ENCODE measurements around the gene GAS2L1.

GAS2L1 gene

GRCh38 chr22:29275819-29276565 lies 30.5 kb upstream of the GAS2L1 start:
- no peak for TF ChIP-seq CTCF (IDR thresholded peaks at IDR 0.05; ENCODE audit: low read depth, low read length)

GRCh38 chr22:29277927-29278326 lies 28.5 kb upstream of the GAS2L1 start:
- TF ChIP-seq CTCF (IDR thresholded peaks at IDR 0.05; ENCODE audit: low read depth, low read length) = no peak
- no peak overlapping the region for H3K4me3 ChIP-seq (ENCODE audit: low read depth, low read length)

More at GRCh38 chr22:29275819-29276565, 30.5 kb upstream of the GAS2L1 start:
- no peak overlapping the region for H3K4me3 ChIP-seq (ENCODE audit: low read depth, low read length)

GRCh38 chr22:29284196-29284595 lies 22.3 kb upstream of the GAS2L1 start:
- no peak overlapping the region for H3K4me3 ChIP-seq (ENCODE audit: low read depth, low read length)
- no peak for TF ChIP-seq CTCF (IDR thresholded peaks at IDR 0.05; ENCODE audit: low read depth, low read length)

- no peak for TF ChIP-seq CTCF (IDR thresholded peaks at IDR 0.05; ENCODE audit: low read depth, low read length)
- no peak overlapping the region for H3K4me3 ChIP-seq (ENCODE audit: low read depth, low read length)
Measured at GRCh38 chr22:29288837-29289236, 17.6 kb upstream of the GAS2L1 start.

GRCh38 chr22:29290061-29290460 lies 16.4 kb upstream of the GAS2L1 start:
- no peak for TF ChIP-seq CTCF (IDR thresholded peaks at IDR 0.05; ENCODE audit: low read depth, low read length)

GRCh38 chr22:29291215-29291614 lies 15.2 kb upstream of the GAS2L1 start:
- no peak for TF ChIP-seq CTCF (IDR thresholded peaks at IDR 0.05; ENCODE audit: low read depth, low read length)
- H3K4me3 ChIP-seq (ENCODE audit: low read depth, low read length) = no peak overlapping the region

More at GRCh38 chr22:29290061-29290460, 16.4 kb upstream of the GAS2L1 start:
- H3K4me3 ChIP-seq (ENCODE audit: low read depth, low read length) = no peak overlapping the region

- no peak for TF ChIP-seq CTCF (IDR thresholded peaks at IDR 0.05; ENCODE audit: low read depth, low read length)
- H3K4me3 ChIP-seq (ENCODE audit: low read depth, low read length) = no peak overlapping the region
Measured at GRCh38 chr22:29292379-29292778, 14.1 kb upstream of the GAS2L1 start.
